ENCODE measurements around the gene DAG1. TPM values are rescaled to one million over a fixed set of nuclear protein-coding genes. Genes with fewer than 3 reads are reported as not detected.

Gene DAG1
- total and polyA plus RNA-seq, 2 donors (not counting 1 experiment from before 2014, with no cell fraction given) = 48.7 TPM

GRCh38 chr3:49476563-49476962 is 6.5 kb downstream of the DAG1 start:
- TF ChIP-seq CTCF (conservative IDR thresholded peaks at IDR 0.05 in 1 of 2, IDR thresholded peaks at IDR 0.05 in 1 of 2; ENCODE audit: low read depth in 1 of 2, low read length in 2 of 2) (no peak), EZH2 (IDR thresholded peaks at IDR 0.05; ENCODE audit: low read length, missing control alignments) (no peak)
- H2AFZ ChIP-seq (ENCODE audit: low read length) = no peak overlapping the region
- H3K36me3 ChIP-seq (ENCODE audit: control insufficient read depth, insufficient read depth, low read length) = no peaks in the 10 kb centered on the region
- DNase-seq (ENCODE audit: low read depth in 2 of 2) = peak; percentile 18 to 28
- peaks cover 7% of the 10 kb centered on the region for H3K4me1 ChIP-seq (ENCODE audit: control insufficient read depth, extremely low read depth, insufficient read depth, low read length)
- no peaks in the 10 kb centered on the region for H4K20me1 ChIP-seq (ENCODE audit: control insufficient read depth, extremely low read depth, insufficient read depth, low read length)
- no peak overlapping the region for H3K9ac ChIP-seq (ENCODE audit: insufficient read depth, low read length)
- H3K79me2 ChIP-seq (ENCODE audit: control insufficient read depth, insufficient read depth, low read length) = peaks cover 20% of the 10 kb centered on the region
- H3K4me2 ChIP-seq (ENCODE audit: extremely low read depth, insufficient read depth, low read length) = no peak overlapping the region
- no peaks in the 10 kb centered on the region for H3K27me3 ChIP-seq (ENCODE audit: control insufficient read depth, insufficient read depth, low read length)
- no peak overlapping the region for H3K4me3 ChIP-seq (replicated peaks in 1 of 4; ENCODE audit: control extremely low read depth in 1 of 4, insufficient read depth in 1 of 4, low read depth in 3 of 4, low read length in 4 of 4)
- no peaks in the 10 kb centered on the region for H3K9me3 ChIP-seq (ENCODE audit: control insufficient read depth, insufficient read depth, low read depth, low read length)
- no peak overlapping the region for H3K27ac ChIP-seq (ENCODE audit: insufficient read depth, low read length)

DNA sequence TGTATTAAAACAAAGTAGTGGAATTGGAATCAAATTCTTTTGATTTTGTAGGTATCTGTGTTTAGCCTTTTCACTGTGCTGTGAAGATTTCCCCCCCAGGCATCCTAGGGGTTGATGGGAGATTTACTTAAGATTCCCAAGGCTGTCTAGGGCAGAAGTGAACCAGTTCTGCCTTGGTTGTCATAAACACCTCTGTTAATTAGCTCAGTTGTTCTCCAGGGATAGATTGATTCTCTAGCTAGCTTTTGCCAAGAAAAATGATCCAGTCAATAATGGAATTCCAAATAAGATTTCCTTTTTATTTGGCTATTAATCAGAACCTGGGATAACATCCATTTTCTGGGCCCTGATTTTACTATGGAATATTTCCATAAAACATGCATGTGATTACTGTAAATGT is 12.7 kb downstream of the DAG1 start:
- H3K27me3 ChIP-seq (ENCODE audit: control insufficient read depth, insufficient read depth, low read length) = no peaks in the 10 kb centered on the region
- no peak overlapping the region for H2AFZ ChIP-seq (ENCODE audit: low read length)
- H3K79me2 ChIP-seq (ENCODE audit: control insufficient read depth, insufficient read depth, low read length) = no peaks in the 10 kb centered on the region
- DNase-seq (ENCODE audit: low read depth in 2 of 2) = no peak
- H3K36me3 ChIP-seq (ENCODE audit: control insufficient read depth, insufficient read depth, low read length) = no peaks in the 10 kb centered on the region
- TF ChIP-seq CTCF (conservative IDR thresholded peaks at IDR 0.05 in 1 of 2, IDR thresholded peaks at IDR 0.05 in 1 of 2; ENCODE audit: low read depth in 1 of 2, low read length in 2 of 2) (no peak), EZH2 (IDR thresholded peaks at IDR 0.05; ENCODE audit: low read length, missing control alignments) (no peak)
- H3K27ac ChIP-seq (ENCODE audit: insufficient read depth, low read length) = no peak overlapping the region
- no peak overlapping the region for H3K4me3 ChIP-seq (replicated peaks in 1 of 4; ENCODE audit: control extremely low read depth in 1 of 4, insufficient read depth in 1 of 4, low read depth in 3 of 4, low read length in 4 of 4)
- no peaks in the 10 kb centered on the region for H3K4me1 ChIP-seq (ENCODE audit: control insufficient read depth, extremely low read depth, insufficient read depth, low read length)
- H3K9me3 ChIP-seq (ENCODE audit: control insufficient read depth, insufficient read depth, low read depth, low read length) = no peaks in the 10 kb centered on the region
- no peak overlapping the region for H3K4me2 ChIP-seq (ENCODE audit: extremely low read depth, insufficient read depth, low read length)
- no peak overlapping the region for H3K9ac ChIP-seq (ENCODE audit: insufficient read depth, low read length)
- H4K20me1 ChIP-seq (ENCODE audit: control insufficient read depth, extremely low read depth, insufficient read depth, low read length) = no peaks in the 10 kb centered on the region

DNA sequence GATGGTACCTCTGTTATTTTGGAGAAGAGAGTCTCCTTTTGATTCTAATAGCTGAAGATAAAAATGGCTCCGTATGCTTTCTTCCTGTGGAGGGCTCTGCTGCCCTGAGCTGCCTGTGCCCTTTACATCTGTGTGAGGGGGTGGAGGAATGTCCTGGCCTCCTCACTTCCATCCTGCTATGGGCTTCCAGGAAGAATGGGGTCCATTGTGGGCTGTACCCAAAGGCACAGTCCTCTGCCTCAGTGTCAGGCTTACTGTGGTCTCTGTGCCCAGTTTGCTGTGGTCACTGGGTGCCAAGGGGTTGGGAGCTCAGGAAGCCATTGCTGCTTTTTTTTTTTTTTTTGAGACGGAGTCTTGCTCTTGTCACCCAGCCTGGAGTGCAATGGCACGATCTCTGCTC is 14.4 kb downstream of the DAG1 start:
- H3K27me3 ChIP-seq (ENCODE audit: control insufficient read depth, insufficient read depth, low read length) = no peaks in the 10 kb centered on the region
- no peaks in the 10 kb centered on the region for H3K9me3 ChIP-seq (ENCODE audit: control insufficient read depth, insufficient read depth, low read depth, low read length)
- H3K9ac ChIP-seq (ENCODE audit: insufficient read depth, low read length) = no peak overlapping the region
- H3K4me3 ChIP-seq (replicated peaks in 1 of 4; ENCODE audit: control extremely low read depth in 1 of 4, insufficient read depth in 1 of 4, low read depth in 3 of 4, low read length in 4 of 4) = no peak overlapping the region
- H3K79me2 ChIP-seq (ENCODE audit: control insufficient read depth, insufficient read depth, low read length) = no peaks in the 10 kb centered on the region
- TF ChIP-seq EZH2 (IDR thresholded peaks at IDR 0.05; ENCODE audit: low read length, missing control alignments) = no peak
- no peak overlapping the region for H2AFZ ChIP-seq (ENCODE audit: low read length)
- no peaks in the 10 kb centered on the region for H3K4me1 ChIP-seq (ENCODE audit: control insufficient read depth, extremely low read depth, insufficient read depth, low read length)
- no peaks in the 10 kb centered on the region for H4K20me1 ChIP-seq (ENCODE audit: control insufficient read depth, extremely low read depth, insufficient read depth, low read length)
- DNase-seq (ENCODE audit: low read depth in 2 of 2) = peak in 1 of 2 donors; percentile 11
- H3K4me2 ChIP-seq (ENCODE audit: extremely low read depth, insufficient read depth, low read length) = no peak overlapping the region
- H3K27ac ChIP-seq (ENCODE audit: insufficient read depth, low read length) = no peak overlapping the region
- no peaks in the 10 kb centered on the region for H3K36me3 ChIP-seq (ENCODE audit: control insufficient read depth, insufficient read depth, low read length)
